Stimulated activated CD4-positive, alpha-beta T cell treated with anti-CD3 and anti-CD28 coated beads, Interleukin-12 subunit alpha, Interleukin-12 subunit beta, amount 100 ng/mL, for 24 hours (primary cell): ENCODE results near the gene TBL1XR1.

Experiments used
- DNase-seq, 2 experiments: peaks; one replicate each; pipeline ENCODE4 v3.0.0-alpha.2; 2020; ENCODE audit warnings: low read depth in 2 of 2

TBL1XR1 gene

GRCh38 chr3:177109688-177110330, 87.5 kb downstream of the TBL1XR1 start:
- DNase-seq, result no peak

DNA sequence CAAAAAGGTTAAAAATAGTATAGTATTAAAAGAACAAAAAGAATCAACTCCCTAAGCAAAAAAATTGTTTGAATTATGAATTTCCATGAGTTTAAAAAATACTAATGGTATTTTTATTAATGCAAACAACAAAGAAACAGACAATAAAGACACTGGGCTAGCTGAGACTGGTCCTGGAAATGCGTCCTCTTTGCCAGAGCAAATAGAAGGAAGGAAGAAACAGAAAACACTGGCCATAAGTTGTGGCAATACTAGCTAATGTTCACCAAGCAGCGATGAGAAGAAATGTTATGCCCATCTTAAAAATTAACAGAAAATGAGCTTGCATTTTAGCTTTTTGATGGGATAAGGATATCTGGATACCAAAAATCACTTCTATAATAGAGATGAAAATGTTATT, 88.6 kb downstream of the TBL1XR1 start:
- no peak for DNase-seq

- DNase-seq, result no peak
These were observed 89.6 kb downstream of the TBL1XR1 start for GRCh38 chr3:177107461-177108239.

GRCh38 chr3:177106594-177106993, 90.7 kb downstream of the TBL1XR1 start:
- DNase-seq, result no peak

DNA sequence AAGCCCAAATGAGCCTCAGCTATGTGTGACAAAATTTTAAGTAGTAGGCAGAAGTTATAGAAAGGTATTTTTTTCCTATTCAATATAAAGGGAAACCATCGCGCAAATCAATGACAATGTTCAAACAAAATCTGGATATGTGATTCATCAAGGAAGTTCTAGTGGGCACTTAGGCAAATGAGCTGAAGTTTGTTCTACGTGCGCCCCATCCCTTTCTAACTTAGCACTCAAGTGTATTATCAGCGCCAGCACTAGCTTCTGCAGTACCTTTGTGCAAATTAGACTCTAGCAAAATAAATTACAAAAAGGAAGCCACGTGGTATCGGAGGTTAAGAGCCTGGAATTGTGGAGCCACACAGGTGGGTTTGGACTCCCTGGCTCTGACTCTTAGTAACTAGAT, 91.1 kb downstream of the TBL1XR1 start:
- DNase-seq, result no peak

GRCh38 chr3:177105623-177106022, 91.7 kb downstream of the TBL1XR1 start:
- DNase-seq, result no peak

DNA sequence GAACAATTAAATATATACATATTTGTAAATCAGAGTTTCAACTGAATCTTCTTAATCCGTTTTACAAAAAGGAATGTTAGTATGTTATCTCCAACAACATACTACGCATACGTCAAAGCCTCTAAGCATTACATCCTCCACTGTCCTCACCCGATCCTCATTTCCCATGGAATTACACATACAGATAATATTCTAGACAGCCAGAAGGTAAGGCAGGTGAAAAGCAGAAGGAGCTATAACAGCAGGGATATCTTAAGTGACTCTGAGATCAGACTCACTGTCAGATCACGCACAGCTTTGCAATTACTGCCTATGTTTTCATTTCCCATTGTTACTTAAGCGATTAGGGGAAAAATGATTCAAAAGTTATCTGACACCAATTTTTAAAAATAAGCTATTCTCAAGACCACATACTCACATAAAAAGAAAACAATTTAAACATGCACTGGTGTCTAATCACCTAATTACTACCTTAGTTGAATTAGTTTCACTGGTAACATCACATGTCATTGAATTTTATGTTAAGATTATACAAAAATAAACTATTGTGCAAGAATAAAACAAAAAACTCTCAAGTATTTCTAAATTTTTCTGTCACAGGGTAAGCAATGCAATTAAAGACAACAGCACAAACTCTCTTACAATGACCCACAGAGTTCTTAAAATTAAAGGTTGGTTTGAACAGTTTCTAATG, 92.8 kb downstream of the TBL1XR1 start:
- no peak for DNase-seq

DNA sequence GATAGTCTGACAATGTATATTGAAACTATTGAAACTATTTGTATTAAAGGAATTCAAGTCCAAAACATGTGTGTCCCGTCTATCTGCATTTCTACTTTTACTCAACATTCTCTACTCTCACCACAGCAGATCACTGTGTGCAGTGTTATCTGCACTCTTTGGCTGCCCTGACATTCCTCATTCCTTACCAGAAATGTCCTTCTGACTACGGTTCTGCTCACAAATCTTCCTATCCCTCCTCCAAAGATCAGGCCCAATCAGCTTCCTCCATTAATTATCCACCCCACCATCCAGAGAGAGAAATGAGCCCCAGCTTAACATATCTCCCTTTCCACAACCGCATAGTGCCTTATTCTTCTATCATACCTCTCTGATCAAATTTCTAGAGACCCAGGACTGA, 94.7 kb downstream of the TBL1XR1 start:
- no peak for DNase-seq

GRCh38 chr3:177098551-177098950, 98.7 kb downstream of the TBL1XR1 start:
- DNase-seq, result no peak

GRCh38 chr3:177096615-177097014, 100.7 kb downstream of the TBL1XR1 start:
- DNase-seq, result no peak

GRCh38 chr3:177093966-177094365, 103.3 kb downstream of the TBL1XR1 start:
- DNase-seq, result no peak

DNA sequence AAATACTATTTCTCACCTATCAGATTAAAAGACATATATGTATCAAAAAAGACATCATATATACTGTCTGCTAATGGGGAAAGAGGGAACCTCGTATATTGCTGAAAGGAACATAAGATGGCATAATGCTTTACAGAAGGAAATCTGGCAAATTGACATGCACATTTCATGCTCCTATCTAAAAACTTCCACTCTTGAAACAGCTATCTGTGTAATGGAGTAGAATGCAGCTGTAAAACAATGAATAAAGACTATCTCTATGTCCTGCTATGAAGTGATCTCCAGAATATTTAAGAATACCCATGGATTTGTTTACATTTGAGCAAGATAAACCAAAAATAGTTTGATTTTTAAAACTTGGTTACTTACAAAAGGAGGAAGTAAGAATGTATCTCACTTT, 107.4 kb downstream of the TBL1XR1 start:
- DNase-seq, result no peak

GRCh38 chr3:177089110-177089509, 108.2 kb downstream of the TBL1XR1 start:
- DNase-seq, result no peak

DNA sequence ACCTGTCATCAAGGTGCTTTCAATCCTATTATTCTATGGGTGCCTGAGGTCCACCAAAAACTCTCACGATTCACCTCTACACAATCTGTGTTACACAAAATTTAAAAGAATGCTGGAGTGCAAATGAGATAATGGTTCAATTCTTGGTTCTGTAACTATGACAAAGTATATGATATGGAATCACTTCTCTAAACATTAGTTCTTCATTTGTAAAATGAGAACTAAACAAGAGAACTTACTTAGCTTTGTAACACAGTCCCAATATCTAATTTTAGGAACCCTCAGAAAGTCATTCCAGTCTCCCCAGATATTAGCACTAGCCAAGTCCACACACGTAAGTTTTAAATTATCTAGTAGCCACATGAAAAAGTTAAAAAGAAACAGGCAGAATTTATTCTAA, 111.5 kb downstream of the TBL1XR1 start:
- no peak for DNase-seq

GRCh38 chr3:177084616-177085015, 112.7 kb downstream of the TBL1XR1 start:
- DNase-seq, result no peak

DNA sequence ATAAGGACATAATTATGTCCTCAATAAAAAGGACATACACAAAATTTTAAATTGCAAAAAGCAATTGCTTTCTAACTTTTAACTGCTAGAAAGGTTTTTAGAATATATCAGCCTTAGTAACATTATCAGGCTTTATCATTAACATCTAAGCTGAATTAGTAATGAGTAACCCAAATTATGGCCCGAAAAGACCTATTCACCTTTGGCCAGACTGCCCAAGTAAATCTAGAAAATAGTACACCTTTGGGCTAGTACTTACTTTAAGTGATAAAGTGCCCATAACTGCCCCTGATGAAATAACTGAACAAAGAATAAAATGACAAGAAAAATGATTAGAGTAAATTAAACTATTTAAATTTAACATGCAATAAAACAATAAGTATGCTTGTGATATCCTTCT, 117.2 kb downstream of the TBL1XR1 start:
- DNase-seq, result no peak

GRCh38 chr3:177079684-177080083, 117.6 kb downstream of the TBL1XR1 start:
- DNase-seq, result no peak

- DNase-seq, result no peak
These were observed 125.7 kb downstream of the TBL1XR1 start for GRCh38 chr3:177071496-177072156.

DNA sequence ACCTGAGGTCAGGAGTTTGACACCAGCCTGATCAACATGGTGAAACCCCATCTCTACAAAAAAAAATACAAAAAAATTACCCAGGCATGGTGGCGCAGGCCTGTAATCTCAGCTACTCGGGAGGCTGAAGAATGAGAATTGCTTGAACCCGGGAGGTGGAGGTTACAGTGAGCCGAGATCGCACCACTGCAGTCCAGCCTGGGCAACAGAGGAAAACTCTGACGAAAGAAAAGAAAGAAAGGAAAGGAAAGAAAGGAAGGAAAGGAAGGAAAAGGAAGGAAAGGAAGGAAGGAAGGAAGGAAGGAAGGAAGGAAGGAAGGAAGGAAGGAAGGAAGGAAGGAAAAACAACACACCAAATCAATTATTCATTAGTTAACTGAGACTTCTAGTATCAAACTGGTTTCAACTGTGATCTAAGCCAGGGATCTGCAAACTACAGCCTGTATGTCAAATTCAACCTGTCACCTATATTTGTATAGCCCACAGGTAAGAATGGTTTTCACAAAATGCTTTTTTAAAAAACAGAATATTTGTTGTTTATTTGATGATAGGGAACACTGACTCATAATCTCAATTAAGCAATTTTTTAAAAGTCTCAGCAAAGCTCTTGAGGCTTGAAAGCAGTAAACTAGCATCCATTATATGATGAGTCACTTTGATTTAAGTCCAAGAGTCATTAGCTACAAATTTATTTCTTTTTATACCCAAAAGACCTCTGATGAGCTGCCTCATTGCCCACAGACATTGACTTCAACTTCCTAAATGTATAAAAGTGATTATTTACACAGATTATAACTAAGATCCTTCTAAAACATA, 127.6 kb downstream of the TBL1XR1 start:
- DNase-seq, result no peak

DNA sequence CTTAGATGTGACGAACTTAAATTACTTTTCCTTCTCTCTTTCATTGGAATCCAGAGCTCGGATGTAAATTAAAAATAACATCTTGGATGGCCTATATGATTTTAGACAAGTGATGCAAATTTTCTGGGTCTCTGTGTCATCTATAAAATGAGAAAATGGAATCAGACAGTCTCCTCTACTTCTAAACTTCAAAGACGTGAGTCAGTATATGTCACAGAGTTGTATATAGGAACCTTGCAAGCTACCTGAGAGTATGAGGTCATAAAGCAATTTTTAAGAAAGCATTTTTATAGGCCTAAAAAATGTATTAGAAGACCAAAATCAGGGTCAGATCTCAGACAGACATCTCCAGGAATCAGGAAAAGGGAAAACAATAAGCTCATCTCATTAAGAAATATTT, 128.3 kb downstream of the TBL1XR1 start:
- no peak for DNase-seq

DNA sequence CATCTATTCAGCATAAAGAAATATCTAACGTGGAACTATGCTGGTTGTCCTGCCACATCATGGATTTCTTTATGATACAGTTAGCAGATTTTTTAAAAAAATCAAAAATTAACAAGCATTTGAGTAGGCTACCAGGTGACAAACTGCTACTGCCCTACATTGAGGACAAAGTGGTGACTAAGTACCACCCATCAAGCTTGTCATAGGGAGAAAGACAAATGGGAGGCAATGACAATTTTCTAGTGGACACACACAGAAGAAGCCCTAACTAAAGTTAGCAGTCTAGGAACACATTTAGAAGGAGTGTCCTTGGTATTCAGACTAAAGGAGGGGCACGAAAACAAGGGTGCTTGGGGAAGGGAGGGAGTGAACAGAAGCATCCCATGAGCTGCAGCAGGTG, 131.2 kb downstream of the TBL1XR1 start:
- DNase-seq, result no peak
